Measurements from ENCODE around the gene UBE2H. TPM values are rescaled to one million over a fixed set of nuclear protein-coding genes. Genes with fewer than 3 reads are reported as not detected.
A peak's percentile ranks its signal among the peaks of the same experiment; 100 is the strongest.

Gene UBE2H
- total and polyA plus RNA-seq, 2 of the 4 experiments (the other 2 are of a cell fraction): 34.6 to 49.4 TPM

- 0% methylated on average over 19 of the region's 43 CpGs; no CpG with 5 or more reads in 1 of the 2 experiments for WGBS, 2 experiments (ENCODE audit: extremely low coverage in 2 of 2, insufficient read length in 1 of 2)
- Histone ChIP-seq H2BK20ac (ENCODE audit: low read depth, low read length) (no peak overlapping the region), H2AFZ (replicated peaks; ENCODE audit: low read length, poor library complexity) (peak overlapping the region; percentile 94), H3K9me1 (ENCODE audit: insufficient read depth, low read length) (peaks cover 4% of the 10 kb centered on the region; the same call in 1 of the 2 replicates), H2BK5ac (ENCODE audit: low read depth, low read length, poor library complexity, severe bottlenecking) (peak overlapping the region; percentile 87), H2BK15ac (ENCODE audit: low read depth, low read length) (no peak overlapping the region), H3K4me2 (ENCODE audit: low read depth, low read length) (peak overlapping the region; percentile 90), H4K5ac (ENCODE audit: low read depth, low read length) (0 out of 2 replicates have a peak overlapping the region, but pooled peaks have one; percentile 11), H3K23ac (ENCODE audit: low read depth, low read length) (peak overlapping the region; percentile 49), H2AK5ac (ENCODE audit: low read depth, low read length) (peak overlapping the region; percentile 65), H4K8ac (ENCODE audit: low read depth in 2 of 2, low read length in 2 of 2) (peak overlapping the region; percentile 36 to 58; a peak in 2 of 4 replicates), H3K4me1 (ENCODE audit: control insufficient read depth, insufficient read depth, low read length) (peaks cover 8% of the 10 kb centered on the region), H3K9me3 (ENCODE audit: control insufficient read depth, insufficient read depth, low read length) (no peaks in the 10 kb centered on the region), H3K56ac (ENCODE audit: extremely low read depth, insufficient read depth, low read length) (peak overlapping the region; percentile 75; the same call in 1 of the 2 replicates), H4K91ac (ENCODE audit: insufficient read depth, low read depth, low read length) (peak overlapping the region; percentile 72; the same call in 1 of the 2 replicates), H3K27me3 (ENCODE audit: control insufficient read depth, insufficient read depth, low read length) (no peaks in the 10 kb centered on the region), H3K18ac (ENCODE audit: low read depth, low read length) (peak overlapping the region; percentile 74), H3K4ac (ENCODE audit: low read depth, low read length) (peak overlapping the region; percentile 77), H3K79me1 (ENCODE audit: low read depth in 1 of 2, low read length in 2 of 2) (peaks cover 0 to 25% of the 10 kb centered on the region in 2 experiments; a peak in 2 of 4 replicates), H3K4me3 (ENCODE audit: insufficient read depth, low read depth, low read length) (peak overlapping the region; percentile 95), H3K36me3 (ENCODE audit: control insufficient read depth, insufficient read depth, low read length) (no peaks in the 10 kb centered on the region), H3K14ac (replicated peaks; ENCODE audit: low read depth, low read length) (peak overlapping the region; percentile 54), H4K20me1 (ENCODE audit: insufficient read depth, low read length) (peaks cover 34% of the 10 kb centered on the region), H2BK120ac (ENCODE audit: low read depth, low read length) (peak overlapping the region; percentile 0; the same call in 1 of the 2 replicates), H3K27ac (ENCODE audit: insufficient read depth, low read length) (peak overlapping the region; percentile 85), H3K9ac (ENCODE audit: low read depth, low read length) (peak overlapping the region; percentile 96), H2AK9ac (replicated peaks; ENCODE audit: low read depth, low read length, poor library complexity) (peak overlapping the region; percentile 91)
- TF ChIP-seq MXI1 (IDR thresholded peaks at IDR 0.05; ENCODE audit: borderline replicate concordance, low read depth, low read length) (no peak), RFX5 (IDR thresholded peaks at IDR 0.05; ENCODE audit: low read depth, low read length) (no peak), CHD1 (IDR thresholded peaks at IDR 0.05; ENCODE audit: low read depth, low read length) (peak; percentile 36; the same call in 1 of the 2 replicates), NFE2L2 (IDR thresholded peaks at IDR 0.05; ENCODE audit: low read depth, low read length) (no peak), CEBPB (IDR thresholded peaks at IDR 0.05; ENCODE audit: low read depth, low read length) (no peak), MAZ (IDR thresholded peaks at IDR 0.05; ENCODE audit: borderline replicate concordance, low read depth, low read length) (0 out of 2 replicates have a peak, but pooled peaks have one; percentile 2), MAFK (IDR thresholded peaks at IDR 0.05; ENCODE audit: low read depth, low read length) (no peak), SMC3 (IDR thresholded peaks at IDR 0.05; ENCODE audit: low read depth, low read length) (no peak), RCOR1 (IDR thresholded peaks at IDR 0.05; ENCODE audit: insufficient replicate concordance, low read length) (no peak), CTCF (conservative IDR thresholded peaks at IDR 0.05; ENCODE audit: low read depth, low read length) (no peak), POLR2A (IDR thresholded peaks at IDR 0.05; ENCODE audit: low read depth, low read length) (no peak), FOS (IDR thresholded peaks at IDR 0.05; ENCODE audit: low read depth, low read length) (no peak), BHLHE40 (IDR thresholded peaks at IDR 0.05; ENCODE audit: low read depth, low read length) (no peak), RAD21 (IDR thresholded peaks at IDR 0.05; ENCODE audit: low read length) (no peak)
- TF ChIP-seq, protein P1, sequence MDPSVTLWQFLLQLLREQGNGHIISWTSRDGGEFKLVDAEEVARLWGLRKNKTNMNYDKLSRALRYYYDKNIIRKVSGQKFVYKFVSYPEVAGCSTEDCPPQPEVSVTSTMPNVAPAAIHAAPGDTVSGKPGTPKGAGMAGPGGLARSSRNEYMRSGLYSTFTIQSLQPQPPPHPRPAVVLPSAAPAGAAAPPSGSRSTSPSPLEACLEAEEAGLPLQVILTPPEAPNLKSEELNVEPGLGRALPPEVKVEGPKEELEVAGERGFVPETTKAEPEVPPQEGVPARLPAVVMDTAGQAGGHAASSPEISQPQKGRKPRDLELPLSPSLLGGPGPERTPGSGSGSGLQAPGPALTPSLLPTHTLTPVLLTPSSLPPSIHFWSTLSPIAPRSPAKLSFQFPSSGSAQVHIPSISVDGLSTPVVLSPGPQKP (IDR thresholded peaks at IDR 0.05; ENCODE audit: borderline replicate concordance, low read depth, low read length): no peak
- intact Hi-C loops (cut with micrococcal nuclease) (loop anchor here (2.0 to 5.0 kb wide), 2 partner anchors 19 to 95 kb away; no protein-coding TSS in a partner anchor), dilution Hi-C loops (cut with HindIII; ENCODE audit: low sequenced_read_pairs, unreplicated experiment) (no loop called here), in situ Hi-C loops (cut with MboI; ENCODE audit: low sequenced_read_pairs) (no loop called here)
- ATAC-seq (ENCODE audit: low read depth) (peak; percentile 22), DNase-seq (no peak)
- no TSS peak for BruUV-seq (replicated peaks)
- ChIA-PET POLR2A (ENCODE audit: unreplicated experiment) (no interaction called here), CTCF (interaction anchor here (0.6 kb wide), 1 partner anchor 47 kb away, joined by 5 read pairs; no protein-coding TSS in a partner anchor)
Measured at GRCh38 chr7:129952086-129952652, 591 bp downstream of the UBE2H start.

Data from IMR-90 (cell line).